ENCODE results near the gene POLD3. TPM values are rescaled to one million over a fixed set of nuclear protein-coding genes. Genes with fewer than 3 reads are reported as not detected.
A peak's percentile ranks its signal among the peaks of the same experiment; 100 is the strongest.

Gene POLD3
- polyA plus RNA-seq, 2 of the 4 experiments (the other 2 are of a cell fraction): 20.7 to 36.3 TPM

GRCh38 chr11:74672956-74673692 lies 80.7 kb downstream of the POLD3 start:
- Histone ChIP-seq H3K4me1 (peaks cover 45% of the 10 kb centered on the region), H3K4me3 (no peak overlapping the region), H3K4me2 (peak overlapping the region; percentile 66), H3K9me3 (no peaks in the 10 kb centered on the region), H3K27ac (peak overlapping the region; percentile 98 to 100)
- peak; percentile 86 to 98 for DNase-seq (ENCODE audit: low read depth in 1 of 2, low spot score in 1 of 2)
- no peak for FAIRE-seq
- 7% methylated on average over 12 of the region's 12 CpGs for WGBS (ENCODE audit: missing lambda C conversion rate)
- ATAC-seq: peak; percentile 90 to 91
- ChIA-PET CTCF (interaction anchor here (0.8 to 20.4 kb wide), 13 partner anchors 9 to 67 kb away, joined by 3 to 281 read pairs (median 4); no protein-coding TSS in a partner anchor), POLR2A (interaction anchor here (0.8 to 1.7 kb wide), 5 partner anchors 9 to 180 kb away, joined by 3 to 8 read pairs (median 4); partner anchors contain the start of gene LIPT2)
- TF ChIP-seq POLR2AphosphoS2 (conservative IDR thresholded peaks at IDR 0.05; ENCODE audit: low read length) (no peak), HEYL (CRISPR knock-in tag; IDR thresholded peaks at IDR 0.05) (peak; percentile 78), POLR2A (IDR thresholded peaks at IDR 0.05; ENCODE audit: low read length) (no peak), HES2 (IDR thresholded peaks at IDR 0.05) (peak; percentile 46; the same call in 1 of the 2 replicates), MYC (IDR thresholded peaks at IDR 0.05; ENCODE audit: borderline replicate concordance, low read length) (peak; percentile 78; the same call in 1 of the 2 replicates), JUN (IDR thresholded peaks at IDR 0.05) (peak; percentile 95 to 97), ZSCAN20 (CRISPR knock-in tag; IDR thresholded peaks at IDR 0.05) (peak; percentile 80; the same call in 1 of the 2 replicates), HOXA7 (CRISPR knock-in tag; IDR thresholded peaks at IDR 0.05) (peak; percentile 58; the same call in 1 of the 2 replicates), ZNF302 (CRISPR knock-in tag; IDR thresholded peaks at IDR 0.05) (no peak), EP300 (IDR thresholded peaks at IDR 0.05) (peak; percentile 90 to 97), FOSB (CRISPR knock-in tag; IDR thresholded peaks at IDR 0.05) (peak; percentile 80; the same call in 1 of the 2 replicates), RAD21 (conservative IDR thresholded peaks at IDR 0.05 in 1 of 2, IDR thresholded peaks at IDR 0.05 in 1 of 2) (peak in 1 of 2 experiments; percentile 42; a peak in 4 of 5 replicates), JUNB (IDR thresholded peaks at IDR 0.05) (peak; percentile 92), ZC3H11A (IDR thresholded peaks at IDR 0.05) (no peak), BCL3 (IDR thresholded peaks at IDR 0.05) (peak; percentile 87; the same call in 2 of the 3 replicates), CTCF (IDR thresholded peaks at IDR 0.05) (no peak), CBX8 (IDR thresholded peaks at IDR 0.05) (no peak), GATA3 (IDR thresholded peaks at IDR 0.05; ENCODE audit: borderline replicate concordance) (peak; percentile 90), CHD2 (IDR thresholded peaks at IDR 0.05; ENCODE audit: low read length, partially characterized antibody) (no peak), TFCP2L1 (CRISPR knock-in tag; IDR thresholded peaks at IDR 0.05) (no peak), SREBF2 (IDR thresholded peaks at IDR 0.05) (no peak), CHD4 (IDR thresholded peaks at IDR 0.05; ENCODE audit: borderline replicate concordance) (no peak), HOXB5 (CRISPR knock-in tag; IDR thresholded peaks at IDR 0.05) (peak; percentile 85), ESRRA (IDR thresholded peaks at IDR 0.05; ENCODE audit: borderline replicate concordance, low read length) (peak; percentile 38; the same call in 1 of the 2 replicates), ATOH8 (CRISPR knock-in tag; IDR thresholded peaks at IDR 0.05; ENCODE audit: low read depth) (peak; percentile 94), HOXB13 (CRISPR knock-in tag; IDR thresholded peaks at IDR 0.05; ENCODE audit: low read depth) (peak; percentile 81; the same call in 1 of the 2 replicates), RARB (CRISPR knock-in tag; IDR thresholded peaks at IDR 0.05) (peak; percentile 77), EHF (CRISPR knock-in tag; IDR thresholded peaks at IDR 0.05) (peak; percentile 75), ZFP36 (IDR thresholded peaks at IDR 0.05; ENCODE audit: borderline replicate concordance, partially characterized antibody) (peak; percentile 96), HMGXB4 (CRISPR knock-in tag; IDR thresholded peaks at IDR 0.05; ENCODE audit: borderline replicate concordance) (no peak), FOXS1 (CRISPR knock-in tag; IDR thresholded peaks at IDR 0.05) (0 out of 2 replicates have a peak, but pooled peaks have one; percentile 52), NFE2L2 (conservative IDR thresholded peaks at IDR 0.05; ENCODE audit: low read length) (peak; percentile 20; the same call in 1 of the 2 replicates), TP53 (CRISPR knock-in tag; IDR thresholded peaks at IDR 0.05) (peak; percentile 84; the same call in 1 of the 2 replicates), FOSL2 (IDR thresholded peaks at IDR 0.05) (peak; percentile 80), FOSL2 (CRISPR knock-in tag; IDR thresholded peaks at IDR 0.05) (peak; percentile 90), MAFK (IDR thresholded peaks at IDR 0.05; ENCODE audit: partially characterized antibody) (peak; percentile 64), CEBPB (IDR thresholded peaks at IDR 0.05) (peak; percentile 81 to 94)

Data from A549 (cell line).